Mucosa of descending colon (tissue), 3 donors: Measurements from ENCODE around the gene ABLIM3. TPM values are rescaled to one million over a fixed set of nuclear protein-coding genes. Genes with fewer than 3 reads are reported as not detected.

Experiments
- ATAC-seq: fragments of 200-7000 bp; cut with Tn5 transposase; one replicate; pipeline ENCODE4 v1.9.1; 2020; ENCODE audit warnings: mild to moderate bottlenecking, moderate library complexity
- DNase-seq, 3 donors: peaks; one replicate each; pipeline ENCODE4 v3.0.0-alpha.2; 2020
- H3K36me3 ChIP-seq: fragments of 200-600 bp; one replicate; pipeline ENCODE4 v1.8.0; 2021; ENCODE audit warnings: low read depth, mild to moderate bottlenecking
- H3K4me1 ChIP-seq: fragments of 200-600 bp; one replicate; pipeline ENCODE4 v1.8.0; 2021; ENCODE audit warnings: low read depth, mild to moderate bottlenecking
- H3K4me3 ChIP-seq: fragments of 200-600 bp; one replicate; pipeline ENCODE4 v1.8.0; 2021; ENCODE audit warnings: mild to moderate bottlenecking
- H3K9me3 ChIP-seq: fragments of 200-600 bp; one replicate; pipeline ENCODE4 v1.8.0; 2021; ENCODE audit warnings: mild to moderate bottlenecking
- intact Hi-C, 2 donors: fragments of 100-400 bp; cut with DNase I in 1 of 2; cut with micrococcal nuclease in 1 of 2; formaldehyde crosslinking; loops; one replicate each; pipeline versions ENCODE4 v1.11.0 to v1.11.1; 2022; cut with DNase I, micrococcal nuclease
- total RNA-seq, 3 donors: library from RNA; stranded (reverse); fragmentation: NEBNext Ultra II Directional in 2 of 3; extraction: Animal tissue kit (Norgen Biotek cat#: 25700) in 2 of 3; gene quantifications; one replicate each; pipeline versions ENCODE4 v1.2.1 to v1.2.4, GENCODE V29; 2021 to 2023
- TF ChIP-seq, protein P1 (sequence below): fragments of 200-600 bp; IDR thresholded peaks from one replicate; pipeline ENCODE4 v1.8.0; 2022; ENCODE audit warnings: antibody characterized with exemption, mild to moderate bottlenecking
- donor health status: DM: no; HTN: no; CAD: no; lungs with moderate emphysema.
- donor health status: DM: no; HTN: no; CAD: no.
- donor health status: DM: no; HTN: yes; CAD: no.

ABLIM3 gene
- total RNA-seq, 3 donors from 2014 or later, result 4.1 to 12.4 (median 7.4) TPM

DNA sequence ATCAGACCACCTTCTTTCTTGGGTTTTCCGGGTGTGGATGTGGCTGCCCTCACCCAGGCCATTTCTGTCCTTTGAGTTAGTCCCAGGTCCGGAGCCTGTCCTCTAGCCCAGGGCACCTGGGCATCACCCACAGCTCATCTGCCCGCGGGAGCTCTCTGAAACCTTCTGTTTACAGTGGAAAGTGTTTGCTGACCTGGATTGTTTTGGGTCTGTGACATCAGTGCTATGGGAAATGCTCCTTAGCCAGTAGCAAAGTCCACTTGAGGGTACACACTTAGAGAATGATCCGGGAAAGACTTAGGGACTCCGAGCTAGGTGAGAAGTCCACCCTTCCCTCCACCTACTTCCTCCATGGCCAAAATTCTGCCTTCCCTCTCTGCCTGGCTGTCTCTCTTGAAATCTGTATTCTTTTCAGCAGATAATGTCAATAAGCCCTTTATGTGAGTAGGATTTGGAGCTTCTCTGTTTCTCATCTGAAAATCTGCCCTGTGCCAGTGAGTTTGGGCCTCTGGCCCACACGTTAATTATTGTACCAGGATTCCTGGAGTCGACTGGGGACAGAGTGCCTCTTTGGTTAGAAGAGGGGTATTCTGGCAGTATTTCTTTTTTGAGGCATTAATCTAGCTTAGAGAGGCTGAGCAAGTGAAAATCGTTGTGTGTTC, 19.9 kb downstream of the ABLIM3 start:
- DNase-seq (no peak), ATAC-seq (peak; percentile 57)
- H3K4me3 ChIP-seq, result no peak overlapping the region
- no peaks in the 10 kb centered on the region for H3K4me1 ChIP-seq
- no peaks in the 10 kb centered on the region for H3K9me3 ChIP-seq
- intact Hi-C loops, result no loop called here
- TF ChIP-seq, protein P1, sequence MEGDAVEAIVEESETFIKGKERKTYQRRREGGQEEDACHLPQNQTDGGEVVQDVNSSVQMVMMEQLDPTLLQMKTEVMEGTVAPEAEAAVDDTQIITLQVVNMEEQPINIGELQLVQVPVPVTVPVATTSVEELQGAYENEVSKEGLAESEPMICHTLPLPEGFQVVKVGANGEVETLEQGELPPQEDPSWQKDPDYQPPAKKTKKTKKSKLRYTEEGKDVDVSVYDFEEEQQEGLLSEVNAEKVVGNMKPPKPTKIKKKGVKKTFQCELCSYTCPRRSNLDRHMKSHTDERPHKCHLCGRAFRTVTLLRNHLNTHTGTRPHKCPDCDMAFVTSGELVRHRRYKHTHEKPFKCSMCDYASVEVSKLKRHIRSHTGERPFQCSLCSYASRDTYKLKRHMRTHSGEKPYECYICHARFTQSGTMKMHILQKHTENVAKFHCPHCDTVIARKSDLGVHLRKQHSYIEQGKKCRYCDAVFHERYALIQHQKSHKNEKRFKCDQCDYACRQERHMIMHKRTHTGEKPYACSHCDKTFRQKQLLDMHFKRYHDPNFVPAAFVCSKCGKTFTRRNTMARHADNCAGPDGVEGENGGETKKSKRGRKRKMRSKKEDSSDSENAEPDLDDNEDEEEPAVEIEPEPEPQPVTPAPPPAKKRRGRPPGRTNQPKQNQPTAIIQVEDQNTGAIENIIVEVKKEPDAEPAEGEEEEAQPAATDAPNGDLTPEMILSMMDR, result no peak
- H3K36me3 ChIP-seq, result no peaks in the 10 kb centered on the region

DNA sequence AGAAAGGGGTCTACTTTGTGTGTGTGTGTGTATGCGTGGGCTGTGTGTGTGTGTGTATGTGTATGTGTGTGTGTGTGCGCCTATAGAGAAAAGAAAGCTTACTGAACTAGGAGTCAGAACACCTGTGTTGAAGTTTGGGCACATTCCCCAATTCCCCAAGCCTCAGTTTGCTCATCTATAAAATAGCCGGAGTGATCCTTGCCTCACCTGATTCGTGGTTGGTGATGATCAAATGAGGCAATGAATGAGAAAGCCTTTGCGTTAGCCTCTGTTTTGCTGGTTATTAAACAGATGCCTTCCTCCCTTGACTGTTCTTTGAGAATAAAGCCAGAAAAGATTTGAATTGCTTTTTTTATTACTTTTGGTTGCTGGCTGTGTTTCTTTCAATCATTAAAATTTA, 20.6 kb downstream of the ABLIM3 start:
- Histone ChIP-seq H3K4me1 (no peaks in the 10 kb centered on the region), H3K9me3 (no peaks in the 10 kb centered on the region), H3K36me3 (no peaks in the 10 kb centered on the region), H3K4me3 (no peak overlapping the region)
- intact Hi-C loops, result no loop called here
- TF ChIP-seq, protein P1, result no peak
- DNase-seq, result no peak
- no peak for ATAC-seq

DNA sequence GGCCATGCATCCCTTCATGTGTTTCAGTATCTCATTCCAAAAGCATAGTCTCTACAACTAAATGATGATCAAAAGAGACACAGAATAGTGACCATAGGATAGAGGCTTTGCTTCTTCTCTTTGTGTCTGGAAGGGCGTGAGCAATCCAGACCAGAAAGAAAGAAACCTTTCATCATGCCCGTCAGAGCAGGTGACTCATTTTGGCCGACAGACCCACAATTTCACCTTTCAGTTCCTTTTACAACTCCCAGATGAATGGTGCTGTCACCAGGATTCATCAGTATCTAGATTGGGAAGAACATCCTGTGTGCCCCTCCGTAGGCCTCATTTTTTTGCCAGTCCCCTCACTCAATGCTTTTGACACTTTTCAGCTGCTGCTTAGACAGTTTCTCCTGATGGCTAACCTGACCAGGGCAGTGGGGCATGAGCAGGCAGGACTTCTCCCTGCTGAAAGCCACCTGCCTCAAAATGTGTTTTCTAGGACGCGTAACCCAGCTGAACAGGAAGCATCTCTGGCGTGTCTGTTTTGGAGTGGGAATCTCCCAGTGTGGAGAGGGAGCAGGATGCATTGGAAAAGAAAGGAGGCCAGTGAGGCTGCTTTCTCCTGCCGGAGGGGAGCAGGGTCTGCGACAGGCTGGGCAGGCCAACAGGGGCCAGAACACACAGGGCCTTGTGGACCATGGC, 21.2 kb downstream of the ABLIM3 start:
- no peak for DNase-seq
- intact Hi-C loops, result no loop called here
- Histone ChIP-seq H3K4me1 (no peaks in the 10 kb centered on the region), H3K9me3 (no peaks in the 10 kb centered on the region), H3K4me3 (no peak overlapping the region), H3K36me3 (no peaks in the 10 kb centered on the region)
- TF ChIP-seq, protein P1, result no peak
- peak; percentile 24 for ATAC-seq

DNA sequence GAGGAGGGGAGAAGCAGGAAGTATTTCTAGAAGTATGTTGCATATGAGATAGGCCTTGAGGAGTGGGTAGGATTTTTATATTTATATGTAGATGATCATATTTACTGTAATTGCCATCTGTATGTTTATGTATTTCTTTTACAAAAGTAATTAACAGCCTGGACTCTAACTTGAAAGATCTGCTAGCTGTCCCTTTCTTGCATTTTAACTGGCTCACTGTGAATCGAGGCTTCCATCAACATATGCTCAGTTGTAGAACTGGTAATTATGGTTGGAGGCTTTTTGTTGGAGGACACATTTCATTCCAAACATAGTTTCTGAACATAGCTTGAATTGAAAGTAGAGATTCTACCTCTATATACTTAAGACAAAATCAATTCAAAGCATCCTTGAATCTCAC, 23.4 kb downstream of the ABLIM3 start:
- ATAC-seq, result no peak
- TF ChIP-seq, protein P1, result no peak

DNA sequence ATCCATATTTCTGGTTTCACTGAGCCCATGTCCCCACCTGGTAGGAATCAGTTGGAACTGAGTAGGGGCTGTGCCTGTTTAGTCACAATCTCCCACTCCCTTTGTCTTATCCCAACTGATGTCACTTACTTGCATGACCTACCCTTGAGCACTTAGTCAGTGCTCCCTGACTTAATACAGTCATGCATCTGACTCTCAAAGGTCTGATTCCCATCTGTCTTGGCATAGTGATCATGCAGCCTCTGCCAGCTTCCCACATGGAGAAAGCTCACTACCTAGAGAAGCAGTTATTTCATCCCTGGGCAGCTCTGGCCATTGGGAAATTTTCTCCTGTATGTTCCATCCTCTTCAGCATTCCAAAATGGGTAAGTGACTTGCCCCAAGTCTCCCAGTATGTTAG, 24.8 kb downstream of the ABLIM3 start:
- no peaks in the 10 kb centered on the region for H3K36me3 ChIP-seq
- H3K4me3 ChIP-seq, result no peak overlapping the region
- TF ChIP-seq, protein P1, result no peak
- no peaks in the 10 kb centered on the region for H3K4me1 ChIP-seq
- no peak for DNase-seq
- ATAC-seq, result no peak
- intact Hi-C loops, result no loop called here
- H3K9me3 ChIP-seq, result no peaks in the 10 kb centered on the region

More for the DNA sequence above, 23.4 kb downstream of the ABLIM3 start:
- H3K9me3 ChIP-seq, result no peaks in the 10 kb centered on the region
- DNase-seq, result no peak
- no peaks in the 10 kb centered on the region for H3K4me1 ChIP-seq
- H3K36me3 ChIP-seq, result no peaks in the 10 kb centered on the region
- intact Hi-C loops, result no loop called here
- H3K4me3 ChIP-seq, result no peak overlapping the region
